ENCODE measurements around the gene PTPN11. TPM values are rescaled to one million over a fixed set of nuclear protein-coding genes. Genes with fewer than 3 reads are reported as not detected.
"Not testable (repeated sequence)": the region's sequence is repeated elsewhere in the genome, so short reads cannot be mapped to it uniquely, and the experiment has no call there.

The PTPN11 gene
- total RNA-seq, 3 donors from 2014 or later = 181 to 200 (median 199) TPM

- ATAC-seq = no peak
Observed at GRCh38 chr12:112456029-112456428, 37.3 kb downstream of the PTPN11 start.

GRCh38 chr12:112457142-112457541 lies 38.4 kb downstream of the PTPN11 start:
- ATAC-seq; H3K4me3 Mint-ChIP-seq; H3K9me3 Mint-ChIP-seq; H3K4me1 Mint-ChIP-seq (ENCODE audit: low read depth); DNase-seq; H3K27me3 Mint-ChIP-seq (ENCODE audit: low read depth): not testable (repeated sequence)
- peaks cover 56% of the 10 kb centered on the region for H3K36me3 Mint-ChIP-seq (ENCODE audit: insufficient read depth)

More at GRCh38 chr12:112456029-112456428, 37.3 kb downstream of the PTPN11 start:
- DNase-seq = no peak
- Mint-ChIP-seq H3K4me3 (no peak overlapping the region), H3K4me1 (ENCODE audit: low read depth) (no peaks in the 10 kb centered on the region), H3K27me3 (ENCODE audit: low read depth) (no peaks in the 10 kb centered on the region), H3K9me3 (no peaks in the 10 kb centered on the region), H3K36me3 (ENCODE audit: insufficient read depth) (peaks cover 57% of the 10 kb centered on the region)

- no peak overlapping the region for H3K4me3 Mint-ChIP-seq
- H3K36me3 Mint-ChIP-seq (ENCODE audit: insufficient read depth) = peaks cover 50% of the 10 kb centered on the region
- ATAC-seq (no peak), DNase-seq (no peak)
- H3K9me3 Mint-ChIP-seq = no peaks in the 10 kb centered on the region
- H3K4me1 Mint-ChIP-seq (ENCODE audit: low read depth) = no peaks in the 10 kb centered on the region
- no peaks in the 10 kb centered on the region for H3K27me3 Mint-ChIP-seq (ENCODE audit: low read depth)
Observed at GRCh38 chr12:112458330-112458729, 39.6 kb downstream of the PTPN11 start.

GRCh38 chr12:112458751-112459150 lies 40.0 kb downstream of the PTPN11 start:
- ATAC-seq (no peak), DNase-seq (no peak)
- no peaks in the 10 kb centered on the region for H3K27me3 Mint-ChIP-seq (ENCODE audit: low read depth)
- no peak overlapping the region for H3K4me3 Mint-ChIP-seq
- peaks cover 4% of the 10 kb centered on the region for H3K4me1 Mint-ChIP-seq (ENCODE audit: low read depth)
- peaks cover 48% of the 10 kb centered on the region for H3K36me3 Mint-ChIP-seq (ENCODE audit: insufficient read depth)
- H3K9me3 Mint-ChIP-seq = no peaks in the 10 kb centered on the region

DNA sequence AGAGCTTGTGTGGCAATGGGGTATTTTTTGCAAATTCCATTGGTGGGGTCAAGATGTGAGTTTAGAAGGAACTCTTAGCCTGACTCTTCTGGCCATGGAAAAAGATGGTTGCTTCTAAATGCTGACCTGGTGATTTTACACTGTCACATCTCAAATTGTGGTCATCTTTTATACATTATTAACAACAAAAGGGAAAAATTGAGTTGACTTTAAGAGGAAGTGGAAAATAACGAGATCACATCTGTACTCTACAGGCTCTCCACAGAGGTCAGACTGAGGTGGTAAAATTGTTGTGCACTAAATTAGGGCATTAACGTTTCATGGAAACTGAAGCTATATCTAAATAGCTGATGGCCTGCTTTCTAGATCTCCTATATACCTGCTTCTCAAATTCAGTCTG lies 44.7 kb downstream of the PTPN11 start:
- no peak for ATAC-seq
- Mint-ChIP-seq H3K4me3 (no peak overlapping the region), H3K9me3 (no peaks in the 10 kb centered on the region), H3K27me3 (ENCODE audit: low read depth) (no peaks in the 10 kb centered on the region), H3K4me1 (ENCODE audit: low read depth) (peaks cover 7% of the 10 kb centered on the region), H3K36me3 (ENCODE audit: insufficient read depth) (peaks cover 32% of the 10 kb centered on the region)
- DNase-seq = no peak

- Mint-ChIP-seq H3K9me3 (no peaks in the 10 kb centered on the region), H3K36me3 (ENCODE audit: insufficient read depth) (peaks cover 25% of the 10 kb centered on the region), H3K27me3 (ENCODE audit: low read depth) (no peaks in the 10 kb centered on the region), H3K4me3 (no peak overlapping the region), H3K4me1 (ENCODE audit: low read depth) (peaks cover 7% of the 10 kb centered on the region)
- ATAC-seq (no peak), DNase-seq (no peak)
Observed at GRCh38 chr12:112464605-112465004, 45.9 kb downstream of the PTPN11 start.

DNA sequence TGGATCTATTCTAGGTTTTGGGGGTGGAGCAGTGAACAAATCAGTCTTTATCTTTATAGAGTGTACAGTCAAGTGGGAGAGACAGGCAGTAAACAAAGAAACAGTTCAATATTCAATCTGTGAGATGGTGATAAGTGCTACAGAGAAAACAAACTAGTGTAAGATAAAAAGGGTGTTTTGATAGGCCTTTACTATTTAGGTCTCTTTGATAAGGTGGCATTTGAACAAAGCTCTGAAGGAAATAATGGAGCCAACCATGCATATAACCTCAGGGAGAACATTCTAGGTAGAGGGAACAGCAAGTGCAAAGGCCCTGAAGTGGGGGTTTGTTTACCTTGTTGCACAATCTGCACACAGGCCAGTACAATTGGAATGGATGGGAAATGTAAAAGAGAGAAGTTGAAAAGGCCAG lies 47.3 kb downstream of the PTPN11 start:
- no peaks in the 10 kb centered on the region for H3K9me3 Mint-ChIP-seq
- peaks cover 7% of the 10 kb centered on the region for H3K4me1 Mint-ChIP-seq (ENCODE audit: low read depth)
- no peaks in the 10 kb centered on the region for H3K27me3 Mint-ChIP-seq (ENCODE audit: low read depth)
- DNase-seq = no peak
- ATAC-seq = no peak
- H3K4me3 Mint-ChIP-seq = no peak overlapping the region
- peaks cover 25% of the 10 kb centered on the region for H3K36me3 Mint-ChIP-seq (ENCODE audit: insufficient read depth)

GRCh38 chr12:112466835-112467234 lies 48.1 kb downstream of the PTPN11 start:
- DNase-seq = no peak
- peaks cover 7% of the 10 kb centered on the region for H3K4me1 Mint-ChIP-seq (ENCODE audit: low read depth)
- peaks cover 22% of the 10 kb centered on the region for H3K36me3 Mint-ChIP-seq (ENCODE audit: insufficient read depth)
- no peaks in the 10 kb centered on the region for H3K27me3 Mint-ChIP-seq (ENCODE audit: low read depth)
- ATAC-seq = no peak
- H3K4me3 Mint-ChIP-seq = no peak overlapping the region
- H3K9me3 Mint-ChIP-seq = no peaks in the 10 kb centered on the region

GRCh38 chr12:112468046-112468445 lies 49.3 kb downstream of the PTPN11 start:
- Mint-ChIP-seq H3K9me3 (no peaks in the 10 kb centered on the region), H3K4me1 (ENCODE audit: low read depth) (peaks cover 7% of the 10 kb centered on the region), H3K4me3 (no peak overlapping the region), H3K27me3 (ENCODE audit: low read depth) (no peaks in the 10 kb centered on the region), H3K36me3 (ENCODE audit: insufficient read depth) (peaks cover 28% of the 10 kb centered on the region)
- no peak for DNase-seq
- ATAC-seq = no peak

DNA sequence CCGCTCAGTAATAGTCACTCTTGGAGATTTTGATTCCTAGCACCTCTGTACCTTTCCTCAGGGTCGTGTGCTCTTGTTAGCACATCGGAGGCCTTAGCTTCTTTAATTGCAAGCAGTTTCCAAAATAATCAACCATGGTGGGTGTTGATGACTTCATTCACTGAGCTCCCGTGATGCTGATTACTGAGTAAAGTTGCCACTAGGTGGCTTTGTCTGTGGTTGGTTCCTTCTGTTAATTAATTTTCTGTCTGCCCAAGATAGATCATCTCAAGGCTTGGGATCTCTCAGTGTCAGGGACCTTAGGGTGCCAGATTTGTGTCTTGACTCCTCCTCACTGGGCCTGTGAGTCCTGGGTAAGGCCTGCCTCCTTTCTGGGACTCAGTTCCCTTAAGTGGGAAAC lies 54.3 kb downstream of the PTPN11 start:
- DNase-seq (no peak), ATAC-seq (no peak)
- H3K9me3 Mint-ChIP-seq = no peaks in the 10 kb centered on the region
- no peak overlapping the region for H3K4me3 Mint-ChIP-seq
- no peaks in the 10 kb centered on the region for H3K27me3 Mint-ChIP-seq (ENCODE audit: low read depth)
- H3K36me3 Mint-ChIP-seq (ENCODE audit: insufficient read depth) = peaks cover 41% of the 10 kb centered on the region
- no peaks in the 10 kb centered on the region for H3K4me1 Mint-ChIP-seq (ENCODE audit: low read depth)

DNA sequence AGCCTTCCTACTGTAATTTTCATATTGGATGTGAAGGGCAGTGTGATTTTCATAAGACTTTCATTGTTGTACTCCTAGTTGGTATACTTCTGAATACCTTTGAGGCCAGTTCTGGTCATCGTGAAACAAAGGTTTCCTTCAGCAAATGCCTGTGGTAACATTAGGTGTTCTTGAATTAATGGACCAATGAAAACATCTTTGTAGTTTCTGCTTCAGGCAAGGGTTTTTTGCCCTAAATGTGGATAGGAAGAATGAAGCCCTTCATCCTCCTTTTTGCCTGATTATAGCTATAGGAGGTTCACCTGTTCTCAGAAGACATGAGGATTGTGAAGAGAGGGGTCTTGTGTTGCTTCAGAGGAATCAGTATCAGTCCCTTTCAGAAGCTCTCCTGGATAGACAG lies 60.7 kb downstream of the PTPN11 start:
- H3K4me1 Mint-ChIP-seq (ENCODE audit: low read depth) = no peaks in the 10 kb centered on the region
- DNase-seq = no peak
- H3K9me3 Mint-ChIP-seq = no peaks in the 10 kb centered on the region
- H3K36me3 Mint-ChIP-seq (ENCODE audit: insufficient read depth) = peaks cover 82% of the 10 kb centered on the region
- no peaks in the 10 kb centered on the region for H3K27me3 Mint-ChIP-seq (ENCODE audit: low read depth)
- no peak overlapping the region for H3K4me3 Mint-ChIP-seq
- no peak for ATAC-seq

GRCh38 chr12:112480931-112481330 lies 62.2 kb downstream of the PTPN11 start:
- Mint-ChIP-seq H3K9me3 (no peaks in the 10 kb centered on the region), H3K4me3 (no peak overlapping the region), H3K36me3 (ENCODE audit: insufficient read depth) (peaks cover 81% of the 10 kb centered on the region), H3K4me1 (ENCODE audit: low read depth) (no peaks in the 10 kb centered on the region), H3K27me3 (ENCODE audit: low read depth) (no peaks in the 10 kb centered on the region)
- no peak for DNase-seq
- no peak for ATAC-seq

DNA sequence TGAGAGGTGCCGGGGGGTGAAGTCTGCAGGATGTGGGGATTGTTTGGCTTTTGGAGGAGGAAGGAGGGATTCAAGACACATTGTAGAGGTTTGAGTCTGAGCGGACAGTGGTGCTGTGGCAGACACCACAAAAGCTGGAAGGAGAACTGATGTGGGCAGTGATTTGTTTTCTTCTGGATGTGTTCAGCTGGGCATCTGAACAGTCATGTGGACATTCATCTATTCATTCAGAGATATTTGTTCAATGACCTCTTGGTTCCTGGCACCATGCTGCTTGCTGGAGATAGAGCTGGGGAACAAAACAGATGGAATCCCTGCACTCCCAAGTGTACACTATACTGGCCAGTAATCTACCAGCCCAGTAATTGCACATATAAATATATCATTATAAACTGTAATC lies 64.0 kb downstream of the PTPN11 start:
- H3K9me3 Mint-ChIP-seq = no peaks in the 10 kb centered on the region
- no peak for DNase-seq
- no peaks in the 10 kb centered on the region for H3K4me1 Mint-ChIP-seq (ENCODE audit: low read depth)
- no peaks in the 10 kb centered on the region for H3K27me3 Mint-ChIP-seq (ENCODE audit: low read depth)
- peaks cover 82% of the 10 kb centered on the region for H3K36me3 Mint-ChIP-seq (ENCODE audit: insufficient read depth)
- H3K4me3 Mint-ChIP-seq = no peak overlapping the region
- ATAC-seq = no peak

- Mint-ChIP-seq H3K27me3 (ENCODE audit: low read depth) (no peaks in the 10 kb centered on the region), H3K4me3 (no peak overlapping the region), H3K36me3 (ENCODE audit: insufficient read depth) (peaks cover 65% of the 10 kb centered on the region), H3K4me1 (ENCODE audit: low read depth) (no peaks in the 10 kb centered on the region), H3K9me3 (no peaks in the 10 kb centered on the region)
- no peak for ATAC-seq
- DNase-seq = no peak
Observed at GRCh38 chr12:112486361-112486760, 67.6 kb downstream of the PTPN11 start.

DNA sequence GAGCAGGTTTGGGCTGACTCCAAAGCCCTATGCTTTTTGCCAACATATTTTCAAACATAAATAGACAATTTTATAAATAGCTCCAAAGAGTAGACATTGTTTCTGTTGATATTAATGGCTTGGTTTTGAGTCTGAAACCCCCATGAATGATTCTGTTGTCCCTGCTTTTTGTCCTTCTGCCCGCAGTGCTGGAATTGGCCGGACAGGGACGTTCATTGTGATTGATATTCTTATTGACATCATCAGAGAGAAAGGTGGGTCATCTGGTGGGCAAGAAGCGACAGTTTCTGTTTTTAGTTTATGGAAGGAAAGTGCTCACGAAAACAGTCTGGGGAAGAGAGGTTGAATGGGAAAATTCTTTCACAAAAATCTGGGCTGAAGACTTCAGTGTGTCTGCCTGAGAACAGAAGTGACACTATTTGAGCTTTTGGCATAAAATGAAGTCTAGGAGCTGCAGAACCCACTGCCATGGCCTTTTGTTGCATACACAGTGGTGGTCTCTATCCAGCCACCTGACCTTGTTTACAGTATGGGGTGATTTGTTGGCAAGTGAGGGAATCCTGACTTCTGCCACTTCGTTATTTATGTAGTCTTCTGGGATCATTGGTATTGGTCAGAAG lies 69.6 kb downstream of the PTPN11 start:
- H3K9me3 Mint-ChIP-seq = no peaks in the 10 kb centered on the region
- no peaks in the 10 kb centered on the region for H3K4me1 Mint-ChIP-seq (ENCODE audit: low read depth)
- no peak for DNase-seq
- H3K27me3 Mint-ChIP-seq (ENCODE audit: low read depth) = no peaks in the 10 kb centered on the region
- H3K4me3 Mint-ChIP-seq = no peak overlapping the region
- H3K36me3 Mint-ChIP-seq (ENCODE audit: insufficient read depth) = peaks cover 59% of the 10 kb centered on the region
- no peak for ATAC-seq

DNA sequence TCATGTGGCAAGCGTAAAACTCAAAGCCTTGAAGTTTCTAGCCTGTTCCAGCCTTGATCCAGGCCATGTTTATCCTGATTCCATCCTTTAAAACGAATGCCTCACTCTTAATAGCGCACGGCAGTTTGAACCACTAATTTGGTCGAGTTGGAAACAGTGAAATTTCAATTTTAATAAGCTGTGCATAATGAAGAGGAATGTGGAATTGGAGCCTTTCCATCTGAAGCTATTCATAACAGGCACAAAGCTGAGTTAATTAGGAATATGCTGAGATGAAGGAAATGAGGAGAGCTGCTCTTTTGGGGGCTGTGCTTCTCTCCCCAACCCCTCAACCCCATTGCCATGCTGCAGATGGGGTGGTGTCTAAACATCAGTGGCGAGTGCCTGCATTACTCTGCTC lies 70.7 kb downstream of the PTPN11 start:
- no peaks in the 10 kb centered on the region for H3K9me3 Mint-ChIP-seq
- H3K27me3 Mint-ChIP-seq (ENCODE audit: low read depth) = no peaks in the 10 kb centered on the region
- no peaks in the 10 kb centered on the region for H3K4me1 Mint-ChIP-seq (ENCODE audit: low read depth)
- ATAC-seq (no peak), DNase-seq (no peak)
- peaks cover 52% of the 10 kb centered on the region for H3K36me3 Mint-ChIP-seq (ENCODE audit: insufficient read depth)
- no peak overlapping the region for H3K4me3 Mint-ChIP-seq

All from activated T-cell treated with anti-CD3 and anti-CD28 coated beads, Interleukin-2, amount 50 U/mL, for 4 hours (primary cell).